AG04450 (cell line): ENCODE data around the gene MIEN1. TPM values are rescaled to one million over a fixed set of nuclear protein-coding genes. Genes with fewer than 3 reads are reported as not detected.
"Not testable (repeated sequence)": the region's sequence is repeated elsewhere in the genome, so short reads cannot be mapped to it uniquely, and the experiment has no call there.

ENCODE experiments used
- CTCF ChIA-PET: fragments of 300-600, 350-600 bp; formaldehyde crosslinking; extraction: SDS; loops from one replicate; lab custom pipeline; 2022; ENCODE audit warnings: antibody characterized with exemption, inconsistent platforms; lab: Charles Lee
- POLR2A ChIA-PET: fragments of 350-600 bp; formaldehyde crosslinking; extraction: SDS; loops from one replicate; lab custom pipeline; 2021; ENCODE audit warnings: antibody characterized with exemption, inconsistent platforms; lab: Yijun Ruan, JAX
- DNase-seq: peaks from one replicate; pipeline ENCODE4 v3.0.0-alpha.2; 2011; ENCODE audit warnings: low read depth, low spot score
- H3K27ac ChIP-seq: one replicate; pipeline ENCODE4 v1.5.1; 2012; ENCODE audit warnings: low read depth, low read length, control low read depth
- H3K27me3 ChIP-seq: one replicate; pipeline ENCODE4 v1.6.0; 2012; ENCODE audit warnings: low read length; ENCODE audit not compliant: control insufficient read depth, insufficient read depth
- H3K4me3 ChIP-seq: 2 replicates; pipeline ENCODE4 v1.5.1; 2011; ENCODE audit warnings: mild to moderate bottlenecking, low read depth, low read length, control low read depth
- H3K9me3 ChIP-seq: 2 replicates; pipeline ENCODE4 v1.5.1; 2012; ENCODE audit warnings: low read length; ENCODE audit not compliant: control insufficient read depth, insufficient read depth
- polyA plus RNA-seq: library from polyadenylated mRNA; depleted of rRNA; stranded (reverse); fragments of >200 nt; gene quantifications from 2 replicates; pipeline ENCODE4 v1.2.3, GENCODE V29; 2011
- TF ChIP-seq, protein P1 (sequence below): IDR thresholded peaks from 2 replicates; pipeline ENCODE4 v1.5.1; 2011; ENCODE audit warnings: low read depth, low read length, control low read depth, inconsistent platforms

MIEN1 gene
- polyA plus RNA-seq, 1 experiment: 31.9 TPM

DNA sequence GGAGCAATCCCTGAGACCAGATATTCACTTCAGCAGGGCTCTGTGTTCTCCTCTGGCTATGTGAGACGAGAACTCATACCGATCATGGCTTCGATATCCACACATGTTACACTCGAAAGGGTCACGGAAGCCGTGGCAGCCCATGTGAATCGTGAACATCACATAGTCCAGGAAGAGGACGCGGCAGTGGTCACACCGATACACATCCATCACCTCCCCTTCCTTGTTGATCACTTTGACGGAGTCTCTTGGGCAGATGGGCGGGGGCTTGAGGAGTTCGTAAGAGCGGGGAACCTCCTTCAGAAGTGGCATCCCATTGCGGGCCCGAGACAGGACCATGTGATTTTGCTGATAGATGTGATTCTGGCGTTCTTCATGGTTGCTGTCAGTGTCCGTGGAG lies 35.4 kb upstream of the MIEN1 start:
- TF ChIP-seq, protein P1, sequence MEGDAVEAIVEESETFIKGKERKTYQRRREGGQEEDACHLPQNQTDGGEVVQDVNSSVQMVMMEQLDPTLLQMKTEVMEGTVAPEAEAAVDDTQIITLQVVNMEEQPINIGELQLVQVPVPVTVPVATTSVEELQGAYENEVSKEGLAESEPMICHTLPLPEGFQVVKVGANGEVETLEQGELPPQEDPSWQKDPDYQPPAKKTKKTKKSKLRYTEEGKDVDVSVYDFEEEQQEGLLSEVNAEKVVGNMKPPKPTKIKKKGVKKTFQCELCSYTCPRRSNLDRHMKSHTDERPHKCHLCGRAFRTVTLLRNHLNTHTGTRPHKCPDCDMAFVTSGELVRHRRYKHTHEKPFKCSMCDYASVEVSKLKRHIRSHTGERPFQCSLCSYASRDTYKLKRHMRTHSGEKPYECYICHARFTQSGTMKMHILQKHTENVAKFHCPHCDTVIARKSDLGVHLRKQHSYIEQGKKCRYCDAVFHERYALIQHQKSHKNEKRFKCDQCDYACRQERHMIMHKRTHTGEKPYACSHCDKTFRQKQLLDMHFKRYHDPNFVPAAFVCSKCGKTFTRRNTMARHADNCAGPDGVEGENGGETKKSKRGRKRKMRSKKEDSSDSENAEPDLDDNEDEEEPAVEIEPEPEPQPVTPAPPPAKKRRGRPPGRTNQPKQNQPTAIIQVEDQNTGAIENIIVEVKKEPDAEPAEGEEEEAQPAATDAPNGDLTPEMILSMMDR: no peak
- no peak overlapping the region for H3K4me3 ChIP-seq
- no peak overlapping the region for H3K27ac ChIP-seq
- DNase-seq: no peak
- POLR2A ChIA-PET: no interaction called here
- peaks cover 15% of the 10 kb centered on the region for H3K27me3 ChIP-seq
- peaks cover 6% of the 10 kb centered on the region for H3K9me3 ChIP-seq
- CTCF ChIA-PET: interaction anchor here (1.1 kb wide), 1 partner anchor 132 kb away, joined by 3 read pairs; no protein-coding TSS in a partner anchor

DNA sequence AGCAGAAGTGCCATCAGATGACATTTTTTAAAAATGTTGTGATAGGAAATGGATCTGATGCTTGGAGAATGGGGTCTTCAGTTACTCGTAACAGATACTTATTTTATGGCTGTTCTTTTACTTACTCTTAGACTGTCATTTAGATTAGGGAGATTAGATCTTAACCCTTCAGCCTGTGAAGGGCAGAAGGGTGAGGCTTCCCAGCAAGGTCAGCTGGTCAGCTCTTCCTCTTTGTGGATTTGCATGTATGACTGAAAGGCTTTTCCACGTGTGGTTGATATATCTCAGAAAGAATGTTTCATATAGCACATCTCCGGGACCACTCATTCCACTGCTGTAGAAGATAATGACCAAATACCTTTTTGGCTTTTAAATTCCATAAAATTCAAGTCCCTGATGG lies 34.8 kb upstream of the MIEN1 start:
- Histone ChIP-seq H3K27ac (no peak overlapping the region), H3K9me3 (peaks cover 6% of the 10 kb centered on the region), H3K4me3 (no peak overlapping the region), H3K27me3 (peaks cover 15% of the 10 kb centered on the region)
- ChIA-PET POLR2A (no interaction called here), CTCF (interaction anchor here (1.1 kb wide), 1 partner anchor 131 kb away, joined by 3 read pairs; no protein-coding TSS in a partner anchor)
- DNase-seq: no peak
- TF ChIP-seq, protein P1: no peak

DNA sequence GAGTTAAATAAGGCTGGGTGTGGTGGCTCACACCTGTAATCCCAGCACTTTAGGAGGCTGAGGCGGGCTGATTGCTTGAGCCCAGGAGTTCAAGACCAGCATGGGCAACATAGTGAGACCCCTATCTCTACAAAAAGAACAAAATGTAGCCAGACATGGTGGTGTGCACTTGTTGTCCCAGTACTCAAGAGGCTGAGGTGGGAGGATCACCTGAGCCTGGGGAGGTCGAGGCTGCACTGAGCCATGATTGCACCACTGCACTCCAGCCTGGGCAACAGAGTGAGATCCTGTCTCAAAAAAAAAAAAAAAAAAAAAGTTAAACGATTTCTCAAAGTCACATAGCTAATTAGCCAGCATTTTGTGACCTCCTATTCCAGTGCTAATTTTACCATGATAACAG lies 33.8 kb upstream of the MIEN1 start:
- DNase-seq: not testable (repeated sequence)
- CTCF ChIA-PET: interaction anchor here (1.3 kb wide), 1 partner anchor 141 kb away, joined by 4 read pairs; no protein-coding TSS in a partner anchor
- POLR2A ChIA-PET: interaction anchor here (1.2 kb wide), 1 partner anchor 9 kb away, joined by 4 read pairs; no protein-coding TSS in a partner anchor

DNA sequence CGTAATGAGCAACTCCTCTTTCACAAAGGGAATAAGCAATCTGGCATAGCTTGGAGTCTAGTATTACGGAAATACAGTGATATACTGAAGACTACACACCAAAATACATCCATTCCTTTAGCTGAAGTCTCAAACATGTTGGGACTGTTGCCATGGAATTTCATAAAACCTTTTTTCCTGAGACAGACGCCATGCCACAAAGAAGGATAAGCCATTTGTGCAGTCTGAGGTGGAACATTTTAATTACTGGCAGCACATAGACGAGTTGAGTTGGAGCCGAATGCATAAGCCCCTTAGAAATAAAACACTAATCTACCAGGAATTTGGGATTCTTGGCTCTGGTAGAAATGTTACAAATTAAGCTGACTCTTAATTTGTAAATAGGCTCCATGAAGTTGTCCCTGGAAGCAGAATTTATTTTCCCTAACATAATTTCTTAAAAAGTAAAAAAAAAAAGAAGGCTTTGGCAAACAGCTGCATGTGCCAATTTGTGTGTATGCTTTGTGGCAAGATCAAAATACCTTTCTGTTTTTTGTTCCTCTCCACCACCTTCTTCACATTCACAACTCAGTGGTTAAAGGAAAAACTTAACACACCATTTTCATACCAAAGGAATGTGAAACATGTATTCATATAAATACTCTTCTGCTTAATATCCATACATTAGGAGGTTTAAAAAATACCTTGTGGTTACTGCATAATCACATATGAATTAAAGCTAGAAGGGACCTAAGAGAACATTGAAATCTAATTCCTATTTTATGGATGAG lies 32.9 kb upstream of the MIEN1 start:
- ChIA-PET CTCF (interaction anchor here (1.3 kb wide), 1 partner anchor 140 kb away, joined by 4 read pairs; no protein-coding TSS in a partner anchor), POLR2A (interaction anchor here (1.2 kb wide), 1 partner anchor 8 kb away, joined by 4 read pairs; no protein-coding TSS in a partner anchor)
- Histone ChIP-seq H3K27me3 (peaks cover 19% of the 10 kb centered on the region), H3K27ac (no peak overlapping the region), H3K4me3 (no peak overlapping the region), H3K9me3 (peaks cover 6% of the 10 kb centered on the region)
- TF ChIP-seq, protein P1: no peak
- no peak for DNase-seq

More for the DNA sequence above, 33.8 kb upstream of the MIEN1 start:
- H3K4me3 ChIP-seq, H3K9me3 ChIP-seq, H3K27ac ChIP-seq: not testable (repeated sequence)
- peaks cover 21% of the 10 kb centered on the region for H3K27me3 ChIP-seq

DNA sequence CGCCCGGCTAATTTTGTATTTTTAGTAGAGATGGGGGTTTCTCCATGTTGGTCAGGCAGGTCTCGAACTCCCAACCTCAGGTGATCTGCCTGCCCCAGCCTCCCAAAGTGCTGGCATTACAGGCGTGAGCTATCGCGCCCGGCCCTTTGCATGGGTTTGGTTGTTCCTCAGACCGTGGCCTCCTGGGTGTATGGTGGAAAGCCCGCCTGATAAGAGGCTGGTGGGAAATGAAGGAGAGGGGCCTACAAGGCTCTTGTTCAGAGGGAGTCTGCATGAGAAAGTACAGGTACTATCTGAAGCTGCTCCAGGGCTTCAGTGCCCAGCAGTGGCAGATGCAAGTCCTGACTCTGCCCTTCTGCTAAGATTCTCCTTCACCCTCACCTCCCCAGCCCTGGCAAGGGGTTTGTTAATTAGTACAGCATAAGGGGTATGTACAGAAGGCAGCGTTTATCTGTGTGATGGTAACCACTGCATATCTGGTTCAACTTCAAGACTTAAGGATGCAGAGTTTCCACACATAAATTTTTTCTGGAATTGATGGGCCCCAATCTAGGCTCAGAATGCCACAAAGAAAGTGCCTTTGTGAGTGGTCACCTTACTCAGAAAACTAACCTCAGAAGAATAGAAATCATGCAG lies 31.6 kb upstream of the MIEN1 start:
- Histone ChIP-seq H3K4me3 (no peak overlapping the region), H3K27ac (no peak overlapping the region), H3K9me3 (peaks cover 6% of the 10 kb centered on the region), H3K27me3 (peaks cover 22% of the 10 kb centered on the region)
- POLR2A ChIA-PET: no interaction called here
- TF ChIP-seq, protein P1: no peak
- CTCF ChIA-PET: no interaction called here
- DNase-seq: no peak
